Duodenal mucosa (tissue), 2 donors: ENCODE results near the gene MYL11.

Source experiments
- H3K27ac ChIP-seq: one replicate; pipeline ENCODE4 v1.7.0; 2013; ENCODE audit warnings: low read depth, low read length
- H3K27me3 ChIP-seq, 2 donors: one replicate each; pipeline ENCODE4 v1.7.0; 2013; ENCODE audit warnings: low read length in 2 of 2, control low read depth in 1 of 2; ENCODE audit not compliant: insufficient read depth in 2 of 2, control insufficient read depth in 1 of 2
- H3K36me3 ChIP-seq, 2 donors: one replicate each; pipeline ENCODE4 v1.7.0; 2013; ENCODE audit warnings: low read length in 2 of 2, control low read depth in 1 of 2; ENCODE audit not compliant: insufficient read depth in 2 of 2, control insufficient read depth in 1 of 2
- H3K4me1 ChIP-seq, 2 donors: one replicate each; pipeline ENCODE4 v1.7.0; 2013; ENCODE audit warnings: low read length in 2 of 2, control low read depth in 1 of 2; ENCODE audit not compliant: insufficient read depth in 2 of 2, control insufficient read depth in 1 of 2
- H3K4me3 ChIP-seq, 2 donors: one replicate each; pipeline ENCODE4 v1.7.0; 2013; ENCODE audit warnings: low read length in 2 of 2, low read depth in 1 of 2
- H3K9ac ChIP-seq, 2 donors: one replicate each; pipeline ENCODE4 v1.7.0; 2013; ENCODE audit warnings: low read length in 2 of 2, low read depth in 1 of 2
- H3K9me3 ChIP-seq, 2 donors: one replicate each; pipeline ENCODE4 v1.7.0; 2013; ENCODE audit warnings: low read length in 2 of 2, control low read depth in 1 of 2; ENCODE audit not compliant: control insufficient read depth in 1 of 2

The MYL11 gene

GRCh38 chr16:30346286-30346685 lies 28.3 kb upstream of the MYL11 start:
- Histone ChIP-seq H3K4me3 (no peak overlapping the region), H3K9me3 (no peaks in the 10 kb centered on the region), H3K27me3 (no peaks in the 10 kb centered on the region), H3K27ac (no peak overlapping the region), H3K36me3 (peaks cover 0 to 12% of the 10 kb centered on the region in 2 donors), H3K4me1 (peaks cover 8 to 9% of the 10 kb centered on the region in 2 donors), H3K9ac (no peak overlapping the region)

GRCh38 chr16:30348113-30348512 lies 26.5 kb upstream of the MYL11 start:
- Histone ChIP-seq H3K4me1 (peaks cover 21 to 25% of the 10 kb centered on the region in 2 donors), H3K9ac (no peak overlapping the region), H3K36me3 (peaks cover 14 to 30% of the 10 kb centered on the region in 2 donors), H3K27ac (no peak overlapping the region), H3K4me3 (no peak overlapping the region), H3K9me3 (no peaks in the 10 kb centered on the region), H3K27me3 (no peaks in the 10 kb centered on the region)

GRCh38 chr16:30348929-30349328 lies 25.7 kb upstream of the MYL11 start:
- no peaks in the 10 kb centered on the region for H3K27me3 ChIP-seq
- no peaks in the 10 kb centered on the region for H3K9me3 ChIP-seq
- peaks cover 16 to 38% of the 10 kb centered on the region in 2 donors for H3K36me3 ChIP-seq
- H3K4me3 ChIP-seq: no peak overlapping the region
- H3K27ac ChIP-seq: no peak overlapping the region
- peaks cover 27 to 32% of the 10 kb centered on the region in 2 donors for H3K4me1 ChIP-seq
- no peak overlapping the region for H3K9ac ChIP-seq

- H3K4me1 ChIP-seq: peaks cover 34 to 36% of the 10 kb centered on the region in 2 donors
- peaks cover 16 to 38% of the 10 kb centered on the region in 2 donors for H3K36me3 ChIP-seq
- no peak overlapping the region for H3K9ac ChIP-seq
- no peaks in the 10 kb centered on the region for H3K27me3 ChIP-seq
- no peaks in the 10 kb centered on the region for H3K9me3 ChIP-seq
- no peak overlapping the region for H3K27ac ChIP-seq
- H3K4me3 ChIP-seq: no peak overlapping the region
Observed at GRCh38 chr16:30349675-30350074, 24.9 kb upstream of the MYL11 start.

GRCh38 chr16:30350134-30350871 lies 24.3 kb upstream of the MYL11 start:
- Histone ChIP-seq H3K4me3 (no peak overlapping the region), H3K27ac (no peak overlapping the region), H3K4me1 (peaks cover 34 to 36% of the 10 kb centered on the region in 2 donors), H3K27me3 (no peaks in the 10 kb centered on the region), H3K9ac (no peak overlapping the region), H3K9me3 (no peaks in the 10 kb centered on the region), H3K36me3 (peaks cover 16 to 38% of the 10 kb centered on the region in 2 donors)

GRCh38 chr16:30351001-30351441 lies 23.6 kb upstream of the MYL11 start:
- H3K9me3 ChIP-seq: no peaks in the 10 kb centered on the region
- no peaks in the 10 kb centered on the region for H3K27me3 ChIP-seq
- H3K9ac ChIP-seq: no peak overlapping the region
- H3K27ac ChIP-seq: no peak overlapping the region
- H3K4me3 ChIP-seq: no peak overlapping the region
- peaks cover 39 to 41% of the 10 kb centered on the region in 2 donors for H3K4me1 ChIP-seq
- peaks cover 16 to 38% of the 10 kb centered on the region in 2 donors for H3K36me3 ChIP-seq

GRCh38 chr16:30351586-30352419 lies 22.8 kb upstream of the MYL11 start:
- H3K4me1 ChIP-seq: peaks cover 47 to 49% of the 10 kb centered on the region in 2 donors
- peaks cover 16 to 38% of the 10 kb centered on the region in 2 donors for H3K36me3 ChIP-seq
- no peak overlapping the region for H3K4me3 ChIP-seq
- peak overlapping the region in 1 of 2 donors; percentile 0 for H3K9ac ChIP-seq
- H3K9me3 ChIP-seq: no peaks in the 10 kb centered on the region
- no peaks in the 10 kb centered on the region for H3K27me3 ChIP-seq
- H3K27ac ChIP-seq: no peak overlapping the region

GRCh38 chr16:30352488-30353401 lies 21.9 kb upstream of the MYL11 start:
- no peaks in the 10 kb centered on the region for H3K9me3 ChIP-seq
- no peaks in the 10 kb centered on the region for H3K27me3 ChIP-seq
- peaks cover 16 to 47% of the 10 kb centered on the region in 2 donors for H3K36me3 ChIP-seq
- no peak overlapping the region for H3K4me3 ChIP-seq
- peaks cover 50 to 54% of the 10 kb centered on the region in 2 donors for H3K4me1 ChIP-seq
- H3K9ac ChIP-seq: no peak overlapping the region
- H3K27ac ChIP-seq: no peak overlapping the region

GRCh38 chr16:30353438-30354129 lies 21.0 kb upstream of the MYL11 start:
- peaks cover 50 to 54% of the 10 kb centered on the region in 2 donors for H3K4me1 ChIP-seq
- peak overlapping the region; percentile 96 to 98 for H3K4me3 ChIP-seq
- peaks cover 18 to 54% of the 10 kb centered on the region in 2 donors for H3K36me3 ChIP-seq
- peak overlapping the region; percentile 79 to 97 for H3K9ac ChIP-seq
- H3K27ac ChIP-seq: no peak overlapping the region
- no peaks in the 10 kb centered on the region for H3K9me3 ChIP-seq
- no peaks in the 10 kb centered on the region for H3K27me3 ChIP-seq
